Measurements from ENCODE around the gene DBN1. TPM values are rescaled to one million over a fixed set of nuclear protein-coding genes. Genes with fewer than 3 reads are reported as not detected.
A peak's percentile ranks its signal among the peaks of the same experiment; 100 is the strongest.

The DBN1 gene
- total RNA-seq, 4 donors from 2014 or later = 10.1 to 201 (median 17.4) TPM

DNA sequence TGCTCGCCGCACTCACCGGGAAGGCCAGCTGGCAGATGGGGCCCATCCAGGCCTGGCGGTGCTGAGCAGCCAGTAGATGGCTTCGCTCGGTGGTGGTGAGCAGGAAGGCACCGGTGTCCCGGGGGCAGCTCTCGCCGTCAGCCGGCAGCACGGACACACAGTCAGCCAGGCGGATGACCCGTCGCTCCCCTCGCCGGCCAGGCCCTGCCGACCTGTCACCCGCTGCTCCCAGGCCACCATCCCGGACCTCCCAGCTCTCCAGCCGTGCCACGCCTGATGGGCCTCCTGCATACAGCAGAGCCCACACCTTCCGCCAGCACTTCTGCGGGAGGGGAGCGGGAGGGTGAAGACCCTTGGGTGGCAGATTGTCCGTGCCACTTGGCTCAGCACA lies 34.8 kb upstream of the DBN1 start:
- Histone ChIP-seq H3K4me1 (peaks cover 0 to 5% (median 0%) of the 10 kb centered on the region in 4 donors), H3K27ac (peak overlapping the region in 3 of 4 donors; percentile 51 to 78 (median 63)), H3K36me3 (peaks cover 0 to 22% (median 7%) of the 10 kb centered on the region in 4 donors), H3K4me3 (peak overlapping the region in 1 of 4 donors; percentile 27), H3K27me3 (no peaks in the 10 kb centered on the region), H3K9me3 (no peaks in the 10 kb centered on the region)
- intact Hi-C loops (cut with DNase I; ENCODE audit: low total_unique reads) (no loop called here), in situ Hi-C loops (cut with MboI; ENCODE audit: low pct_ligation_motif_present in 1 of 4, low pct_unique_long_range_greater_than_20kb in 1 of 4, low sequenced_read_pairs in 3 of 4) (loop anchor here in 2 of 4 donors (10.0 to 25.0 kb wide), 2 partner anchors 113 to 121 kb away; partner anchors contain the start of gene SLC34A1 (in 1 of the 2))
- WGBS, 2 donors (ENCODE audit: low coverage in 1 of 2) = 74% methylated on average over 26 of the region's 26 CpGs; no CpG with 5 or more reads in 1 of the 2 donors
- no peak for TF ChIP-seq POLR2AphosphoS5 (IDR thresholded peaks at IDR 0.05)
- TF ChIP-seq, protein P1, sequence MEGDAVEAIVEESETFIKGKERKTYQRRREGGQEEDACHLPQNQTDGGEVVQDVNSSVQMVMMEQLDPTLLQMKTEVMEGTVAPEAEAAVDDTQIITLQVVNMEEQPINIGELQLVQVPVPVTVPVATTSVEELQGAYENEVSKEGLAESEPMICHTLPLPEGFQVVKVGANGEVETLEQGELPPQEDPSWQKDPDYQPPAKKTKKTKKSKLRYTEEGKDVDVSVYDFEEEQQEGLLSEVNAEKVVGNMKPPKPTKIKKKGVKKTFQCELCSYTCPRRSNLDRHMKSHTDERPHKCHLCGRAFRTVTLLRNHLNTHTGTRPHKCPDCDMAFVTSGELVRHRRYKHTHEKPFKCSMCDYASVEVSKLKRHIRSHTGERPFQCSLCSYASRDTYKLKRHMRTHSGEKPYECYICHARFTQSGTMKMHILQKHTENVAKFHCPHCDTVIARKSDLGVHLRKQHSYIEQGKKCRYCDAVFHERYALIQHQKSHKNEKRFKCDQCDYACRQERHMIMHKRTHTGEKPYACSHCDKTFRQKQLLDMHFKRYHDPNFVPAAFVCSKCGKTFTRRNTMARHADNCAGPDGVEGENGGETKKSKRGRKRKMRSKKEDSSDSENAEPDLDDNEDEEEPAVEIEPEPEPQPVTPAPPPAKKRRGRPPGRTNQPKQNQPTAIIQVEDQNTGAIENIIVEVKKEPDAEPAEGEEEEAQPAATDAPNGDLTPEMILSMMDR (IDR thresholded peaks at IDR 0.05) = no peak
- TF ChIP-seq POLR2A (IDR thresholded peaks at IDR 0.05) = no peak
- TF ChIP-seq EP300 (IDR thresholded peaks at IDR 0.05; ENCODE audit: low read depth) = no peak
- DNase-seq = no peak

DNA sequence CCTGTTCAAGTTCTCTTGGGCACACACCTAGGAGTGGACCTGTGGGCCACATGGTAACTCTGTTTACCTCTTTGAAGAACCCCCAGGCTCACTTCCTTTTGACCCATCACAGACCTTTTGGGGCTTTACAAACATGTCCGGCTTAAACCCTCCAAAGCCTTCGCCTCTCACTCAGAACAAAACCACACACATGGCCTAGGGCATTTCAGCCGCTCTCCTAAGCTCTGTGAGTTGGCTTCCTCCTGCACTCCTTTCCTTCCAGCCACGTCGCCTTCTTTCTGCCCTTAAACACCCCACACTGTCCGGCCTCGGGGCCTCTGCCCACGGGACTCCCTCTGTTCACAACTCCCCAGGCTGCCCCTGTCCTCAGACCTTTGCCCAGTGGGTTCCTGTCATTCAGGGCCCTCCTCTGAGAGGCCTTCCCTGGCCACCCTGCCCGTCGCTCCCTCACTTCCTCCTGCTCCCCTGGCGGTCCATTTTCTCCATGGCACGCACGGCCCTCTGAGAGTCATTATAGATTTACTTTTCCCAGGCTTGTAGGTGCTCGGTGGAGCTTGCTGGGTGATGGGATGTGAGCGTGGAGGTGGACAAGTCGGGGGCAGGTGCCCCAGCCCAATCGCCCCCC lies 34.3 kb upstream of the DBN1 start:
- 79 to 89% methylated on average over 8 to 17 of the region's 17 CpGs for WGBS, 2 donors (ENCODE audit: low coverage in 1 of 2)
- TF ChIP-seq EP300 (IDR thresholded peaks at IDR 0.05; ENCODE audit: low read depth) = no peak
- TF ChIP-seq POLR2A (IDR thresholded peaks at IDR 0.05) = no peak
- TF ChIP-seq, protein P1 (IDR thresholded peaks at IDR 0.05) = no peak
- TF ChIP-seq POLR2AphosphoS5 (IDR thresholded peaks at IDR 0.05) = no peak
- Histone ChIP-seq H3K36me3 (peaks cover 0 to 17% (median 5%) of the 10 kb centered on the region in 4 donors), H3K4me3 (peak overlapping the region in 1 of 4 donors; percentile 27), H3K9me3 (no peaks in the 10 kb centered on the region), H3K4me1 (peaks cover 0 to 5% (median 0%) of the 10 kb centered on the region in 4 donors), H3K27ac (peak overlapping the region in 2 of 4 donors; percentile 63 to 78), H3K27me3 (no peaks in the 10 kb centered on the region)
- DNase-seq = no peak
- in situ Hi-C loops (cut with MboI; ENCODE audit: low pct_ligation_motif_present in 1 of 4, low pct_unique_long_range_greater_than_20kb in 1 of 4, low sequenced_read_pairs in 3 of 4) = loop anchor here in 2 of 4 donors (10.0 to 25.0 kb wide), 2 partner anchors 113 to 120 kb away; partner anchors contain the start of gene SLC34A1 (in 1 of the 2)
- intact Hi-C loops (cut with DNase I; ENCODE audit: low total_unique reads) = no loop called here

DNA sequence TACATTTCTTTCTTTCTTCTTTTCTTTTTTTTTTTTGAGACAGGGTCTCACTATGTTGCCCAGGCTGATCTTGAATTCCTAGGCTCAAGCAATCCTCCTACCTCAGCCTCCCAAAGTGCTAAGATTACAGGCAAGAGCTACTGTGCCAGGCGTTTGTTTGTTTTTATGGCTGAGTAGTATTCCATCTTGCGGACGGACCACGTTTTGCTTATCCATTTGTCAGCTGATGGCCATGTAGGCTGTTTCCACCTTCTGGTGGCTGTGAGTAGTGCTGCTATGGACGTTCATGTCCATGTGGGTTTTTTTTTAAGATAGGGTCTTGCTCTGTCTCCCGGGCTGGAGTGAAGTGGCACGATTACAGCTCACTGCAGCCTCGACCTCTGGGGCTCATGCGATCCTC lies 33.7 kb upstream of the DBN1 start:
- intact Hi-C loops (cut with DNase I; ENCODE audit: low total_unique reads) (no loop called here), in situ Hi-C loops (cut with MboI; ENCODE audit: low pct_ligation_motif_present in 1 of 4, low pct_unique_long_range_greater_than_20kb in 1 of 4, low sequenced_read_pairs in 3 of 4) (loop anchor here in 2 of 4 donors (10.0 to 25.0 kb wide), 2 partner anchors 112 to 120 kb away; partner anchors contain the start of gene SLC34A1 (in 1 of the 2))
- 69 to 80% methylated on average over 2 to 9 of the region's 9 CpGs for WGBS, 2 donors (ENCODE audit: low coverage in 1 of 2)
- no peak for TF ChIP-seq EP300 (IDR thresholded peaks at IDR 0.05; ENCODE audit: low read depth)
- no peak for TF ChIP-seq POLR2AphosphoS5 (IDR thresholded peaks at IDR 0.05)
- TF ChIP-seq, protein P1 (IDR thresholded peaks at IDR 0.05) = no peak
- TF ChIP-seq POLR2A (IDR thresholded peaks at IDR 0.05) = no peak
- peaks cover 0 to 13% (median 4%) of the 10 kb centered on the region in 4 donors for H3K36me3 ChIP-seq
- H3K27me3 ChIP-seq = no peaks in the 10 kb centered on the region
- no peaks in the 10 kb centered on the region for H3K9me3 ChIP-seq
- H3K4me3 ChIP-seq = no peak overlapping the region
- H3K4me1 ChIP-seq = peaks cover 0 to 5% (median 0%) of the 10 kb centered on the region in 4 donors
- no peak overlapping the region for H3K27ac ChIP-seq
- DNase-seq = no peak

DNA sequence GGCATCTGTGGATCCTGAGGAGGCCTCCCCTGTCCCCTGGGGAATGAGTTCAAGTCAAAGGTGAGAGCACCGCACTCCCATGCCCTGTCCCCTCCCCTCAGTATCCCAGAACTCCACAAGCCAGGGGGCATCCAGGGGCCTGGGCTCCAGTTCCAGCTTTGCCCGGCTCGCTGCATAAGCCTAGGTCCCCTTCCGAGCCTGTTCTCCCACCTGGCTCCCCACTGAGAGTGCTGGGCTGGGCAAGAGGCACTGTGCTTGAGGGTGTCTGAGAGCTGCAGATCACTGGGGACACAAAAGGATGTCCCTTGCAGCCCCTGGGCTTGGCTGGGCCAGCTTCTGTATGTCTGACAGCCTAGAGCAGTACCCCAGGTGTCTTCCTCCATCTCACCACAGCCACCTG lies 31.6 kb upstream of the DBN1 start:
- Histone ChIP-seq H3K9me3 (no peaks in the 10 kb centered on the region), H3K27me3 (no peaks in the 10 kb centered on the region), H3K27ac (no peak overlapping the region), H3K4me3 (no peak overlapping the region), H3K4me1 (peaks cover 0 to 11% (median 4%) of the 10 kb centered on the region in 4 donors), H3K36me3 (no peaks in the 10 kb centered on the region)
- intact Hi-C loops (cut with DNase I; ENCODE audit: low total_unique reads) (no loop called here), in situ Hi-C loops (cut with MboI; ENCODE audit: low pct_ligation_motif_present in 1 of 4, low pct_unique_long_range_greater_than_20kb in 1 of 4, low sequenced_read_pairs in 3 of 4) (loop anchor here in 2 of 4 donors (10.0 to 25.0 kb wide), 2 partner anchors 110 to 118 kb away; partner anchors contain the start of gene SLC34A1 (in 1 of the 2))
- DNase-seq = no peak
- 93% methylated on average over 4 of the region's 4 CpGs; no CpG with 5 or more reads in 1 of the 2 donors for WGBS, 2 donors (ENCODE audit: low coverage in 1 of 2)
- TF ChIP-seq POLR2A (IDR thresholded peaks at IDR 0.05) (no peak), POLR2AphosphoS5 (IDR thresholded peaks at IDR 0.05) (no peak), EP300 (IDR thresholded peaks at IDR 0.05; ENCODE audit: low read depth) (no peak)
- TF ChIP-seq, protein P1 (IDR thresholded peaks at IDR 0.05) = no peak

Data from transverse colon (tissue), 4 donors.